Peyer's patch (tissue), 4 donors: ENCODE measurements around the gene CSN3. TPM values are rescaled to one million over a fixed set of nuclear protein-coding genes. Genes with fewer than 3 reads are reported as not detected.
"Not testable (repeated sequence)": the region's sequence is repeated elsewhere in the genome, so short reads cannot be mapped to it uniquely, and the experiment has no call there.

Experiments used
- DNase-seq, 3 donors: peaks; one replicate each; pipeline ENCODE4 v3.0.0-alpha.2; 2017 to 2019
- H3K27ac ChIP-seq, 4 donors: fragments of 200-600 bp; sonication (generic); one replicate each; pipeline ENCODE4 v1.5.1; 2016 to 2019
- H3K27me3 ChIP-seq, 2 donors: fragments of 200-600 bp; sonication (generic); one replicate each; pipeline ENCODE4 v1.5.1; 2019
- H3K36me3 ChIP-seq, 3 donors: fragments of 200-600 bp; sonication (generic); one replicate each; pipeline ENCODE4 v1.5.1; 2016 to 2019
- H3K4me1 ChIP-seq, 4 donors: fragments of 200-600 bp; sonication (generic); one replicate each; pipeline ENCODE4 v1.5.1; 2016 to 2019
- H3K4me3 ChIP-seq, 4 donors: fragments of 200-600 bp; sonication (generic); 1 replicate in 3 of 4; 2 replicates in 1 of 4; pipeline ENCODE4 v1.5.1; 2016 to 2019; ENCODE audit warnings: mild to moderate bottlenecking in 1 of 4
- H3K9me3 ChIP-seq, 4 donors: fragments of 200-600 bp; sonication (generic); one replicate each; pipeline ENCODE4 v1.5.1; 2016 to 2019; ENCODE audit warnings: mild to moderate bottlenecking in 1 of 4
- CTCF ChIP-seq, 6 experiments: fragments of 450-650 bp in 4 of 6; fragments of 200-600 bp in 2 of 6; sonication (generic) in 1 of 6; IDR thresholded peaks; one replicate each; pipeline ENCODE4 v1.5.1; 2017 to 2019; ENCODE audit warnings: antibody characterized with exemption in 6 of 6, mild to moderate bottlenecking in 3 of 6, moderate library complexity in 1 of 6
- POLR2A ChIP-seq, 2 donors: fragments of 450-650 bp; IDR thresholded peaks; one replicate each; pipeline ENCODE4 v1.5.1; 2017; ENCODE audit warnings: antibody characterized with exemption in 2 of 2, mild to moderate bottlenecking in 2 of 2, moderate library complexity in 2 of 2
- total RNA-seq, 4 donors: library from RNA; depleted of rRNA; stranded (reverse); fragments of >200 nt; gene quantifications; one replicate each; pipeline ENCODE4 v1.1.0, GENCODE V29; 2016

Gene CSN3
- not detected for total RNA-seq

- not testable (repeated sequence) for H3K27ac ChIP-seq, H3K9me3 ChIP-seq, DNase-seq, H3K27me3 ChIP-seq, H3K4me1 ChIP-seq, H3K4me3 ChIP-seq, H3K36me3 ChIP-seq
Measured at GRCh38 chr4:70242297-70242696, at the start of gene CSN3. TSS of gene CSN3 (plus strand) at chr4:70242597. CDS start at chr4:70244820, 2,223 bp downstream.

GRCh38 chr4:70192895-70193294 lies 49.5 kb upstream of the CSN3 start:
- no peaks in the 10 kb centered on the region for H3K9me3 ChIP-seq
- H3K4me1 ChIP-seq = no peaks in the 10 kb centered on the region
- H3K4me3 ChIP-seq = no peak overlapping the region
- H3K27me3 ChIP-seq = no peaks in the 10 kb centered on the region
- no peaks in the 10 kb centered on the region for H3K36me3 ChIP-seq
- DNase-seq = no peak
- H3K27ac ChIP-seq = no peak overlapping the region
- TF ChIP-seq POLR2A (IDR thresholded peaks at IDR 0.05) = no peak
- TF ChIP-seq CTCF (IDR thresholded peaks at IDR 0.05) = no peak

GRCh38 chr4:70195425-70195824 lies 47.0 kb upstream of the CSN3 start, which contains the start of gene ODAM:
TSS of gene ODAM (plus strand) at chr4:70195725. CDS start at chr4:70196544, 819 bp downstream.
- Histone ChIP-seq H3K36me3 (no peaks in the 10 kb centered on the region), H3K4me1 (no peaks in the 10 kb centered on the region), H3K9me3 (no peaks in the 10 kb centered on the region), H3K27me3 (no peaks in the 10 kb centered on the region), H3K27ac (no peak within 1 kb of the TSS), H3K4me3 (no peak within 1 kb of the TSS)
- no peak for DNase-seq
- TF ChIP-seq CTCF (IDR thresholded peaks at IDR 0.05) (no peak), POLR2A (IDR thresholded peaks at IDR 0.05) (no peak)

- Histone ChIP-seq H3K27ac (no peak overlapping the region), H3K4me1 (no peaks in the 10 kb centered on the region), H3K9me3 (no peaks in the 10 kb centered on the region), H3K4me3 (no peak overlapping the region), H3K27me3 (no peaks in the 10 kb centered on the region), H3K36me3 (no peaks in the 10 kb centered on the region)
- TF ChIP-seq POLR2A (IDR thresholded peaks at IDR 0.05) (no peak), CTCF (IDR thresholded peaks at IDR 0.05) (no peak)
- DNase-seq = no peak
Measured at GRCh38 chr4:70196857-70197256, 45.5 kb upstream of the CSN3 start.

- Histone ChIP-seq H3K9me3 (no peaks in the 10 kb centered on the region), H3K36me3 (no peaks in the 10 kb centered on the region), H3K27me3 (no peaks in the 10 kb centered on the region), H3K4me3 (no peak overlapping the region), H3K4me1 (no peaks in the 10 kb centered on the region), H3K27ac (no peak overlapping the region)
- DNase-seq = no peak
- TF ChIP-seq CTCF (IDR thresholded peaks at IDR 0.05) (no peak), POLR2A (IDR thresholded peaks at IDR 0.05) (no peak)
Measured at GRCh38 chr4:70197842-70198241, 44.6 kb upstream of the CSN3 start.

- Histone ChIP-seq H3K4me3 (no peak overlapping the region), H3K27me3 (no peaks in the 10 kb centered on the region), H3K4me1 (no peaks in the 10 kb centered on the region), H3K36me3 (no peaks in the 10 kb centered on the region), H3K9me3 (no peaks in the 10 kb centered on the region), H3K27ac (no peak overlapping the region)
- TF ChIP-seq CTCF (IDR thresholded peaks at IDR 0.05) (no peak), POLR2A (IDR thresholded peaks at IDR 0.05) (no peak)
- no peak for DNase-seq
Measured at GRCh38 chr4:70203601-70204000, 38.8 kb upstream of the CSN3 start.

- peak in 1 of 3 donors; percentile 16 for DNase-seq
- not testable (repeated sequence) for H3K9me3 ChIP-seq, H3K36me3 ChIP-seq, H3K4me3 ChIP-seq, H3K4me1 ChIP-seq, H3K27me3 ChIP-seq, H3K27ac ChIP-seq
Measured at GRCh38 chr4:70212752-70213151, 29.6 kb upstream of the CSN3 start.

GRCh38 chr4:70216109-70216508 lies 26.3 kb upstream of the CSN3 start:
- not testable (repeated sequence) for H3K4me3 ChIP-seq, H3K4me1 ChIP-seq, H3K27me3 ChIP-seq, H3K27ac ChIP-seq, H3K36me3 ChIP-seq, H3K9me3 ChIP-seq, DNase-seq

- not testable (repeated sequence) for H3K36me3 ChIP-seq, H3K4me1 ChIP-seq, H3K9me3 ChIP-seq, H3K27ac ChIP-seq, H3K4me3 ChIP-seq, H3K27me3 ChIP-seq, DNase-seq
Measured at GRCh38 chr4:70216550-70216949, 25.8 kb upstream of the CSN3 start.

GRCh38 chr4:70221389-70221788 lies 21.0 kb upstream of the CSN3 start:
- H3K27me3 ChIP-seq, H3K36me3 ChIP-seq, H3K4me1 ChIP-seq, H3K27ac ChIP-seq, H3K4me3 ChIP-seq, DNase-seq, H3K9me3 ChIP-seq: not testable (repeated sequence)
